GM20000 (cell line): ENCODE data around the gene MIXL1.
"Not testable (repeated sequence)": the region's sequence is repeated elsewhere in the genome, so short reads cannot be mapped to it uniquely, and the experiment has no call there.

ENCODE experiments used
- DNase-seq: peaks from one replicate; pipeline ENCODE4 v3.0.0; 2012; ENCODE audit warnings: low spot score
- CTCF ChIP-seq: IDR thresholded peaks from 2 replicates; pipeline ENCODE4 v1.5.1; 2012; ENCODE audit warnings: mild to moderate bottlenecking, control low read depth; ENCODE audit errors: extremely low read depth, missing control alignments

Gene MIXL1

GRCh38 chr1:226187380-226187779 is 36.1 kb upstream of the MIXL1 start:
- DNase-seq = no peak
- TF ChIP-seq CTCF = no peak

DNA sequence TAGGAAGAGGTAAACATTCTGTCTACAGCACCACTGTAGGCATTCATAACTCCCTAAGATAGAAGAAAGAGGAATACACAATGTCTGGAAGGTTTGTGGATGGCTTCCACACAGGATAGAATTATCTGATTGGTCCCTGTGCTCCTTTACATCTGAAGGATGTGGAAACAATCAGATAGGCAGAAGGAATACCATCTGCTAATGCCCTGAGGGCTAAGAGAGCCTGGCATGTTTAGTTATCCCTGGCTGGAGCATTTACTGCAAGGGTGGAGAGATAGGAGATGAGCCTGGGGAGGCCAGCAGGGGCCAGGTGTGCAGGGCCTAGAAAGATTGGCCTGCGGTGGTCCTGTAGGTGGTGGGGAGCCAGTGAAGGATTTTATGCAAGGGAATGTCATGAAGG is 28.3 kb upstream of the MIXL1 start:
- TF ChIP-seq CTCF = no peak
- DNase-seq = no peak

DNA sequence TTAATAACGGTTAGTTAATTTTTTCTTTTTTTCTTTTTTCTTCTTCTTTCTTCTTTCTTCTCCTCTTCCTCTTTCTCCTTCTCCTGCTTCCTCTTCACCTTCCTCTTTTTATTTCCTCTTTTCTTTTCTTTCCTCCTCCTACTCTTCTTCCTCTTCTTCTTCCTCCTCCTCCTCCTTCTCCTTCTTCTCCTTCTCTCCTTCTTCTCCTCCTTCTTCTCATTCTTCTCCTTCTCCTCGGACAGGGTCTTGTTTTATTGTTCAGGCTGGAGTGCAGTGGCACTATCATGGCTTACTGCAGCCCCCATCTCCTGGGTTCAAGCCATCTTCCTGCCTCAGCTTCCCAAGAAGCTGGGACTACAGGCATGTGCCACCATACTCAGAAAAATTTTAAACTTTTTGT is 23.5 kb upstream of the MIXL1 start:
- DNase-seq = no peak
- TF ChIP-seq CTCF = no peak

- peak; percentile 46 for TF ChIP-seq CTCF
- DNase-seq = peak; percentile 67
Observed at GRCh38 chr1:226201029-226201593, 22.4 kb upstream of the MIXL1 start.

DNA sequence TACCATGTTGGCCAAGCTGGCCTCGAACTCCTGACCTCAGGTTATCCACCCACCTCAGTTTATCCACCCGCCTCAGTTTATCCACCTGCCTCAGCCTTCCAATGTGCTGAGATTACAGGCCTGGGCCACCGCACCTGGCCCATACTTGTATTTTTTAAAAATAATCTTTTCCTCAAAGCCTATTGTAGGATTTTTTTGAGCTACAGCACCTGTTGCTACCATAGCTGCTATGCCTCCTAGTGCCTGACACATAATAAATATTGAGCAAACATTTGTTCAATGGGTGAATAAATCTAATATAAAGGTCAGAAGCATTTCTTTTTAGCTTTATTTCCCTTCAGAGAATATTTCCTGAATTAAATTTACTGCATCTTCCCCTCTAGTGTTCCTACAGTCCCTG is 21.2 kb upstream of the MIXL1 start:
- DNase-seq = no peak
- TF ChIP-seq CTCF = no peak

DNA sequence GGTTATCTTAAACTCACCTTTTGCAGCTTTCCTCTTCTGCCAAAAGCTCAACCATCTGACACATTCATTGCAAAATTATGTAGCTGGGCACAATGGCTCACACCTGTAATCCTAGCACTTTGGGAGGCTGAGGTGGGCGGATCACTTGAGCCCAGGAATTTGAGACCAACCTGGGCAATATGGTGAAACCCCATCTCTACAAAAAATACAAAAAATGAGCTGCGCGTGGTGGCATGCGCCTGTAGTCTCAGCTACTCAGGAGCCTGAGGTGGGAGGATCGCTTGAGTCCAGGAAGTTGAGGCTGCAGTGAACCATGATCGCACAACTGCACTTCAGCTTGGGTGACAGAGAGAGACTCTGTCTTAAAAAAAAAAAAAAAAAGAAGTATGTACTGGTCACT is 20.8 kb upstream of the MIXL1 start:
- not testable (repeated sequence) for DNase-seq

GRCh38 chr1:226203240-226203639 is 20.2 kb upstream of the MIXL1 start:
- no peak for TF ChIP-seq CTCF
- DNase-seq = no peak

GRCh38 chr1:226203655-226204054 is 19.8 kb upstream of the MIXL1 start:
- TF ChIP-seq CTCF = no peak
- no peak for DNase-seq
